ENCODE results near the gene CCT5. TPM values are rescaled to one million over a fixed set of nuclear protein-coding genes. Genes with fewer than 3 reads are reported as not detected.
A peak's percentile ranks its signal among the peaks of the same experiment; 100 is the strongest.
"Not testable (repeated sequence)": the region's sequence is repeated elsewhere in the genome, so short reads cannot be mapped to it uniquely, and the experiment has no call there.

Gene CCT5
- total RNA-seq, 1 experiment from 2014 or later = 548 TPM

DNA sequence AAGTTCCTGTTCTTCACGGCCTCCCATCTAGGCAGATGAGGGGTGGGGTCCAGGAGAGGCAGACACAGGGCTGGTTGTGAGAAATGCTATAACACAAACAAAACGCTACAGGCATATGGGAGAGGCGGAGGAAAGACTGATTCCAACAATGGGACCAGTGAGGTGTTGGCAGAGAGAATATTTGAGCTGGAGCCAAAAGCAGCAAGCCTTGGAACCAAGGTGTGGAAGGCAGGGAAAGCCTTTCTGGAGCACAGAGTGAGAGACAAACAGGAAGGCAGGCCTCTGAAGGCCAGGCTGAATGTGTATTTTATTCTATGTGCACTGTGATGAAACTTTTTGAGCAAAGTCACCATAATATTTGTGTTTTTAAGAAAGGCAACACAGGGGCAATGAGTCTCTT, 3.3 kb upstream of the CCT5 start:
- H3K27ac Mint-ChIP-seq = no peak overlapping the region
- no peaks in the 10 kb centered on the region for H3K27me3 Mint-ChIP-seq (ENCODE audit: low read depth)
- H3K9me3 Mint-ChIP-seq = no peaks in the 10 kb centered on the region
- ChIA-PET CTCF (no interaction called here), POLR2A (no interaction called here)
- peaks cover 22% of the 10 kb centered on the region for H3K4me1 Mint-ChIP-seq
- TF ChIP-seq ZNF671 (CRISPR knock-in tag; IDR thresholded peaks at IDR 0.05) = no peak
- H3K4me3 Mint-ChIP-seq = no peak overlapping the region
- H3K36me3 Mint-ChIP-seq = peaks cover 10% of the 10 kb centered on the region
- DNase-seq (ENCODE audit: low spot score) = no peak
- ATAC-seq = no peak

DNA sequence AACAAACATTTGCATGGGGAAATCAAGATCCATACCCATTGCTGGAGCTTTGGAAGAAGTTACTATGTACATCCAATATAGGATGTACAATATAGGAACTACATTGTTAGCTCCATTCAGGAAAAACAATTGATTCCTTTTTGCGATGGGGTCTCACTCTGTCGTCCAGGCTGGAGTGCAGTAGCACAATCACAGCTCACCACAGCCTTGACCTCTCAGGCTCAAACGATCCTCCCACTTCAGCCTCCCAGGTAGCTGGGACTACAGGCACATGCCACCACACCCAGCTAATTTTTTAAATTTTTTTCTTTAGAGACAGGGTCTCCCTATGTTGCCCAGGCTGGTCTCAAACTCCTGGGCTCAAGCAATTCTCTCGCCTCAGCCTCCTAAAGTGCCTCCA, 2.9 kb upstream of the CCT5 start:
- Mint-ChIP-seq H3K36me3 (peaks cover 14% of the 10 kb centered on the region), H3K4me1 (peaks cover 27% of the 10 kb centered on the region)
- ATAC-seq; H3K27ac Mint-ChIP-seq; H3K4me3 Mint-ChIP-seq; POLR2A ChIA-PET; H3K27me3 Mint-ChIP-seq (ENCODE audit: low read depth); H3K9me3 Mint-ChIP-seq; CTCF ChIA-PET; DNase-seq (ENCODE audit: low spot score): not testable (repeated sequence)

DNA sequence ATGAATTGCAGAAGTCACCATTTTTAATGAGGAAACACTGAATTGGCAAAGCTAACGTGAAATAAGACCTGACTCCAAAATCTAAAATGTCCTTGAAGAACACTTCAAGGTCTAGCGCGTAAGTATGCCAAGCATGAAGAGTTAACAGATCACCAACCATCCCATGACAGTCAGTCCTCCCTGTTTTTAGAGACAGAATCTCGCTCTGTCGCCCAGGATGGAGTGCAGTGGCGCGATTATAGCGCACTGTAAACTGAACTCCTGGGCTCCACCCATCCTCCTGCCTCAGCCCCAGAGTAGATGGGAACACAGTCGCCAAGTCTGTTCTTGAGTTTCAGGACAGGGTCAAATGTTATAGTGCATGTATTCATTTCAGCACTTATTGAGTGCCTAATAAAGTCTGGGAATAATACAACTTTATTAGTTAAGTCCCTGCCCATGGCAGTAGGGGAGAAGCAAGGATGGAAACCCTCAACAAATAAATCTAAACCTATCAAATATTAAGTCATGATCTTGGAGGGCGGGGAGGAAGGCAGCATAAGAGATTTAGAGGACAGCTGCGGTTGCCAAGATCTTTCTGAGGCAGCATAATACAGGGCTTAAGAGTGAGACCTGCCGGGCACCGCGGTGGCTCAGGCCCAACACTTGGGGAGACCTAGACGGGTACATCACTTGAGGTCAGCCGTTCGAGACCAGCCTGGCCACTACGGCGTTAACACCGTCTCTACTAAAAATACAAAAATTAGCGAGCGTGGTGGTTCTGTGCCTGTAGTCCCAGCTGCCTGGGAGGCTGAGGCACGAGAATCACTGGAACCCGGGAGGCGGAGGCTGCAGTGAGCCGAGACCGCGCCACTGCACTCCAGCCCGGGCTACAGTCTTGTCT, 1.5 kb upstream of the CCT5 start:
- H3K36me3 Mint-ChIP-seq = peaks cover 21% of the 10 kb centered on the region
- ChIA-PET CTCF (no interaction called here), POLR2A (interaction anchor here (0.7 kb wide), 1 partner anchor 713 kb away, joined by 5 read pairs; no protein-coding TSS in a partner anchor)
- H3K4me3 Mint-ChIP-seq = peak overlapping the region; percentile 98
- H3K9me3 Mint-ChIP-seq = no peaks in the 10 kb centered on the region
- DNase-seq (ENCODE audit: low spot score) (no peak), ATAC-seq (no peak)
- peak overlapping the region; percentile 98 for H3K27ac Mint-ChIP-seq
- no peak for TF ChIP-seq PRRX2 (CRISPR knock-in tag; IDR thresholded peaks at IDR 0.05)
- TF ChIP-seq ZNF232 (CRISPR knock-in tag; IDR thresholded peaks at IDR 0.05) = no peak
- H3K4me1 Mint-ChIP-seq = peaks cover 36% of the 10 kb centered on the region
- H3K27me3 Mint-ChIP-seq (ENCODE audit: low read depth) = no peaks in the 10 kb centered on the region

DNA sequence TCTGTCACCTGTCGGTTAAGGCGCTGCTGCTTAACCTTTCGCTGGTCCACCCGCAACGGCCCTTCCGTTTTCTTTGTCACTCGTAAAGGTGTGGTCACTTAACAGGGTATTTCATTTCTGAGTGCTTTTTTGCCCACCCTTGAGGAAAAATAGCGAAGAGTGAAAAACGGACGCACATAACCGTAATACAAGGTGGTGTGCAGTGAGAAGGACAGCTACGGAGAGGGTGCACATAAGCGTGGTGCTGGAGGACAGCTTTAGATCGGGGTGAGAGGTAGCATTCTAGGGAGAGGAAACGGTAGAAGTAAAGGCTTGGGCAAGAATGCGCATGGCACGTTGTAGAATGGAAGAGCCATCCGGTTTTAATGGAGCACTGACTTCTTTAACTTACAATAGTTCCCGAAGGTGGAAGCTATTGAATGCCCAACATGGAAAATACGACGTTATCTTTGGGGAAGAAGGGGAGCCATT, 761 bp downstream of the CCT5 start:
- Mint-ChIP-seq H3K36me3 (peaks cover 43% of the 10 kb centered on the region), H3K9me3 (no peaks in the 10 kb centered on the region), H3K27ac (peak overlapping the region; percentile 92), H3K27me3 (ENCODE audit: low read depth) (no peaks in the 10 kb centered on the region), H3K4me3 (peak overlapping the region; percentile 98), H3K4me1 (peaks cover 41% of the 10 kb centered on the region)
- TF ChIP-seq ZBTB21 (CRISPR knock-in tag; IDR thresholded peaks at IDR 0.05; ENCODE audit: borderline replicate concordance) (no peak), EMX1 (CRISPR knock-in tag; IDR thresholded peaks at IDR 0.05) (peak; percentile 48; the same call in 1 of the 2 replicates)
- TF ChIP-seq, protein P1, sequence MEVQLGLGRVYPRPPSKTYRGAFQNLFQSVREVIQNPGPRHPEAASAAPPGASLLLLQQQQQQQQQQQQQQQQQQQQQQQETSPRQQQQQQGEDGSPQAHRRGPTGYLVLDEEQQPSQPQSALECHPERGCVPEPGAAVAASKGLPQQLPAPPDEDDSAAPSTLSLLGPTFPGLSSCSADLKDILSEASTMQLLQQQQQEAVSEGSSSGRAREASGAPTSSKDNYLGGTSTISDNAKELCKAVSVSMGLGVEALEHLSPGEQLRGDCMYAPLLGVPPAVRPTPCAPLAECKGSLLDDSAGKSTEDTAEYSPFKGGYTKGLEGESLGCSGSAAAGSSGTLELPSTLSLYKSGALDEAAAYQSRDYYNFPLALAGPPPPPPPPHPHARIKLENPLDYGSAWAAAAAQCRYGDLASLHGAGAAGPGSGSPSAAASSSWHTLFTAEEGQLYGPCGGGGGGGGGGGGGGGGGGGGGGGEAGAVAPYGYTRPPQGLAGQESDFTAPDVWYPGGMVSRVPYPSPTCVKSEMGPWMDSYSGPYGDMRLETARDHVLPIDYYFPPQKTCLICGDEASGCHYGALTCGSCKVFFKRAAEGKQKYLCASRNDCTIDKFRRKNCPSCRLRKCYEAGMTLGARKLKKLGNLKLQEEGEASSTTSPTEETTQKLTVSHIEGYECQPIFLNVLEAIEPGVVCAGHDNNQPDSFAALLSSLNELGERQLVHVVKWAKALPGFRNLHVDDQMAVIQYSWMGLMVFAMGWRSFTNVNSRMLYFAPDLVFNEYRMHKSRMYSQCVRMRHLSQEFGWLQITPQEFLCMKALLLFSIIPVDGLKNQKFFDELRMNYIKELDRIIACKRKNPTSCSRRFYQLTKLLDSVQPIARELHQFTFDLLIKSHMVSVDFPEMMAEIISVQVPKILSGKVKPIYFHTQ (CRISPR knock-in tag; IDR thresholded peaks at IDR 0.05) = no peak
- ChIA-PET CTCF (interaction anchor here (1.4 to 2.0 kb wide), 3 partner anchors 33 to 114 kb away, joined by 5 to 7 read pairs (median 5); no protein-coding TSS in a partner anchor), POLR2A (interaction anchor here (0.6 to 1.3 kb wide), 4 partner anchors 8 to 127 kb away, joined by 3 read pairs; no protein-coding TSS in a partner anchor)
- DNase-seq (ENCODE audit: low spot score) = no peak
- ATAC-seq = no peak

DNA sequence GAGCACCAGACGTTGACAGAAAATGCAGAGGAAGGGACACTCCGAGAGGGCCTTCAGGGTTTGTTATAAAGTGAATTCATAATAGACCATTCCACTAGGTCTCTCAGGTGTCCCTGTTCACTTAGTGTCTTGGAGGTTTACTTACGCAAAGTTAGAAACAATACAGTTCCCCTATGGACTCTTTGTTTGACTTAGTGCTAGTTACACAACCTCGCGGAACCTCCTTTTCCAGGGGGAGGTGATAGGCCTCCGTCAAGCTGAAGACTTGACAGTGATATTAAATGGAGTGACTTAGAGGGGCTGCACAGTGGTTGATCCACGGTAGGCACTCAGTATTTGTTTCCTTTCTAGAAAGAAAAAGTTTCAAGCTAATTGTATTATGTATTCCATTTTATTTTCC, 1.3 kb downstream of the CCT5 start:
- Mint-ChIP-seq H3K36me3 (peaks cover 49% of the 10 kb centered on the region), H3K27ac (peak overlapping the region; percentile 92), H3K27me3 (ENCODE audit: low read depth) (no peaks in the 10 kb centered on the region), H3K4me3 (peak overlapping the region; percentile 98), H3K4me1 (peaks cover 41% of the 10 kb centered on the region), H3K9me3 (no peaks in the 10 kb centered on the region)
- ChIA-PET POLR2A (interaction anchor here (0.7 to 1.3 kb wide), 2 partner anchors 50 to 101 kb away, joined by 3 read pairs; no protein-coding TSS in a partner anchor), CTCF (interaction anchor here (2.0 kb wide), 1 partner anchor 33 kb away, joined by 5 read pairs; no protein-coding TSS in a partner anchor)
- no peak for ATAC-seq
- no peak for DNase-seq (ENCODE audit: low spot score)
- no peak for TF ChIP-seq ZNF121 (CRISPR knock-in tag; IDR thresholded peaks at IDR 0.05)
- TF ChIP-seq, protein P2, sequence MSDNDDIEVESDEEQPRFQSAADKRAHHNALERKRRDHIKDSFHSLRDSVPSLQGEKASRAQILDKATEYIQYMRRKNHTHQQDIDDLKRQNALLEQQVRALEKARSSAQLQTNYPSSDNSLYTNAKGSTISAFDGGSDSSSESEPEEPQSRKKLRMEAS (CRISPR knock-in tag; IDR thresholded peaks at IDR 0.05) = no peak
- TF ChIP-seq TEAD1 (CRISPR knock-in tag; IDR thresholded peaks at IDR 0.05) = no peak
- TF ChIP-seq RORB (CRISPR knock-in tag; IDR thresholded peaks at IDR 0.05) = no peak
- no peak for TF ChIP-seq NFYB (CRISPR knock-in tag; conservative IDR thresholded peaks at IDR 0.05; ENCODE audit: low read depth)
- no peak for TF ChIP-seq NR2C2 (CRISPR knock-in tag; IDR thresholded peaks at IDR 0.05)
- TF ChIP-seq ZNF396 (CRISPR knock-in tag; IDR thresholded peaks at IDR 0.05; ENCODE audit: borderline replicate concordance) = no peak
- no peak for TF ChIP-seq SMAD4 (CRISPR knock-in tag; IDR thresholded peaks at IDR 0.05)
- no peak for TF ChIP-seq GRHL2 (CRISPR knock-in tag; IDR thresholded peaks at IDR 0.05; ENCODE audit: insufficient replicate concordance, severe bottlenecking)
- TF ChIP-seq ZBTB21 (CRISPR knock-in tag; IDR thresholded peaks at IDR 0.05; ENCODE audit: borderline replicate concordance) = no peak
- no peak for TF ChIP-seq TEAD4 (CRISPR knock-in tag; IDR thresholded peaks at IDR 0.05)
- no peak for TF ChIP-seq GTF2I (CRISPR knock-in tag; conservative IDR thresholded peaks at IDR 0.05)
- TF ChIP-seq NR3C1 (CRISPR knock-in tag; conservative IDR thresholded peaks at IDR 0.05; ENCODE audit: low read depth) = no peak

Measured in WTC11 (cell line).